ENCODE measurements around the gene FOXS1. TPM values are rescaled to one million over a fixed set of nuclear protein-coding genes. Genes with fewer than 3 reads are reported as not detected.

Gene FOXS1
- total RNA-seq, 4 donors from 2014 or later, result 0.33 TPM; not detected in 3

DNA sequence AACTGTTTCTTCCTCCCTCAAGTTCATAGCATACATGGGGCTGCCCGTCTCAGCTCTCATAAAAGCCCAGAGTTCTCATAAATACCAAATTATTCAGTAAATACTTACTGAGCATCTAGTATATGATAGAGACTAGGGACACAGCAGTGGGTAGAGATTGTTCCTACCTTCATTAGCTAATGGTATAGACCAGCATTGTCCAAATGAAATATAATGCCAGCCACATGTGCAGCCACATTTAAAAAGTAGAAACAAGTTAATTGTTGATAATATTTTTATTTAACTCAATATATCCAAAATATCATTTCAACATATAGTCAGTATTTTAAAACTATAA, 26.2 kb upstream of the FOXS1 start:
- no peaks in the 10 kb centered on the region for H3K9me3 ChIP-seq
- DNase-seq (no peak), ATAC-seq (no peak)
- intact Hi-C loops (cut with DNase I; ENCODE audit: low total_unique reads) (no loop called here), in situ Hi-C loops (cut with MboI; ENCODE audit: low sequenced_read_pairs in 4 of 4) (no loop called here)
- no peaks in the 10 kb centered on the region for H3K36me3 ChIP-seq
- peaks cover 5 to 7% of the 10 kb centered on the region in 2 donors for H3K4me1 ChIP-seq
- H3K27ac ChIP-seq, result no peak overlapping the region
- H3K27me3 ChIP-seq, result peaks cover 22 to 29% (median 23%) of the 10 kb centered on the region in 3 donors
- no peak overlapping the region for H3K4me3 ChIP-seq
- TF ChIP-seq, protein P1, sequence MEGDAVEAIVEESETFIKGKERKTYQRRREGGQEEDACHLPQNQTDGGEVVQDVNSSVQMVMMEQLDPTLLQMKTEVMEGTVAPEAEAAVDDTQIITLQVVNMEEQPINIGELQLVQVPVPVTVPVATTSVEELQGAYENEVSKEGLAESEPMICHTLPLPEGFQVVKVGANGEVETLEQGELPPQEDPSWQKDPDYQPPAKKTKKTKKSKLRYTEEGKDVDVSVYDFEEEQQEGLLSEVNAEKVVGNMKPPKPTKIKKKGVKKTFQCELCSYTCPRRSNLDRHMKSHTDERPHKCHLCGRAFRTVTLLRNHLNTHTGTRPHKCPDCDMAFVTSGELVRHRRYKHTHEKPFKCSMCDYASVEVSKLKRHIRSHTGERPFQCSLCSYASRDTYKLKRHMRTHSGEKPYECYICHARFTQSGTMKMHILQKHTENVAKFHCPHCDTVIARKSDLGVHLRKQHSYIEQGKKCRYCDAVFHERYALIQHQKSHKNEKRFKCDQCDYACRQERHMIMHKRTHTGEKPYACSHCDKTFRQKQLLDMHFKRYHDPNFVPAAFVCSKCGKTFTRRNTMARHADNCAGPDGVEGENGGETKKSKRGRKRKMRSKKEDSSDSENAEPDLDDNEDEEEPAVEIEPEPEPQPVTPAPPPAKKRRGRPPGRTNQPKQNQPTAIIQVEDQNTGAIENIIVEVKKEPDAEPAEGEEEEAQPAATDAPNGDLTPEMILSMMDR (IDR thresholded peaks at IDR 0.05 in 4 of 5, conservative IDR thresholded peaks at IDR 0.05 in 1 of 5), result no peak
- no peak for TF ChIP-seq POLR2A (IDR thresholded peaks at IDR 0.05)

DNA sequence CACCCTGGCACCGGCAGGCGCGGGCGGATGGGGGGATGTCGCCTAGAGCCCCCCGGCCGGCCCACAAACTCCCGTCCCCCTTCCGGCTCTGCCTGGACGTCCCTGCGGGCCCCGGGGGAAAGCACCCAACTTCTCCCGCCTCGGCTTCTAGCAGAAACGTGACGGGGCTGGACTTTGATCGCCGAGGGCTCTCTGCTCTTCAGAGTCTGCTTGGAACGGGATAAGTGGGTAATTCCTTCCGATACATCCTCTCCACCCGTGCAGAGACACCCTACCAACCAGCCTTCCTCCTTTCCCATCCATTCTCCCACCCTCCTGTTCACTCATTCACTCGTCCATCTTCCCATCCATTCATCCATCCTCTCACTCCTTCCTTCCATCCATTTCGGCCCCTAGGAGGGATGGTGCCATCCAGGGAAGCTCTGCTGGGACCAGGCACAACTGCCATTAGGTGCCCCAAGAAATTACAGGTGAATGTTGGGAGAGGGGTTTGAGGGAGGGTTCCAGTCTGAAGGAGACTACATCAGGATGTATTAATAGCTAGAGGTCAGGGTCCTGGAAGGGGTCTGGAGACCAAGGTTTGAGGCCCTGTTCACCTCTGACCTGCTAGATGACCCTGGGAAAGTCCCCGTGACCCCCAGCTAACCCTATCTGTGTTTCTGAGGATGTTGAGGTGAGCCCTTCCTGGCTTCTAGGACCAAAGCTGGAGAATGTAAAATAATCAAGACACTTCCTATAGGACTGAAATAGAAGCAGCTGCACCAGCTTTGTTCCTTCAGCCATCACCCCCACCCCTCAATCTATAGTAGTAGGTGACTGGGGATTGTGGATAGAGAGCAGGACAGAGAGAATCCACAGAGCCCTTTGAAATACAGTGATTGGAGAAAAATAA, 25.6 kb upstream of the FOXS1 start:
- DNase-seq (no peak), ATAC-seq (peak in 1 of 2 donors; percentile 30)
- no peaks in the 10 kb centered on the region for H3K36me3 ChIP-seq
- TF ChIP-seq, protein P1 (IDR thresholded peaks at IDR 0.05 in 4 of 5, conservative IDR thresholded peaks at IDR 0.05 in 1 of 5), result no peak
- TF ChIP-seq POLR2A (IDR thresholded peaks at IDR 0.05), result no peak
- intact Hi-C loops (cut with DNase I; ENCODE audit: low total_unique reads) (no loop called here), in situ Hi-C loops (cut with MboI; ENCODE audit: low sequenced_read_pairs in 4 of 4) (no loop called here)
- peaks cover 5 to 7% of the 10 kb centered on the region in 2 donors for H3K4me1 ChIP-seq
- H3K9me3 ChIP-seq, result no peaks in the 10 kb centered on the region
- H3K4me3 ChIP-seq, result peak overlapping the region; percentile 49 to 69 (median 58)
- peaks cover 22 to 29% (median 23%) of the 10 kb centered on the region in 3 donors for H3K27me3 ChIP-seq
- H3K27ac ChIP-seq, result no peak overlapping the region

DNA sequence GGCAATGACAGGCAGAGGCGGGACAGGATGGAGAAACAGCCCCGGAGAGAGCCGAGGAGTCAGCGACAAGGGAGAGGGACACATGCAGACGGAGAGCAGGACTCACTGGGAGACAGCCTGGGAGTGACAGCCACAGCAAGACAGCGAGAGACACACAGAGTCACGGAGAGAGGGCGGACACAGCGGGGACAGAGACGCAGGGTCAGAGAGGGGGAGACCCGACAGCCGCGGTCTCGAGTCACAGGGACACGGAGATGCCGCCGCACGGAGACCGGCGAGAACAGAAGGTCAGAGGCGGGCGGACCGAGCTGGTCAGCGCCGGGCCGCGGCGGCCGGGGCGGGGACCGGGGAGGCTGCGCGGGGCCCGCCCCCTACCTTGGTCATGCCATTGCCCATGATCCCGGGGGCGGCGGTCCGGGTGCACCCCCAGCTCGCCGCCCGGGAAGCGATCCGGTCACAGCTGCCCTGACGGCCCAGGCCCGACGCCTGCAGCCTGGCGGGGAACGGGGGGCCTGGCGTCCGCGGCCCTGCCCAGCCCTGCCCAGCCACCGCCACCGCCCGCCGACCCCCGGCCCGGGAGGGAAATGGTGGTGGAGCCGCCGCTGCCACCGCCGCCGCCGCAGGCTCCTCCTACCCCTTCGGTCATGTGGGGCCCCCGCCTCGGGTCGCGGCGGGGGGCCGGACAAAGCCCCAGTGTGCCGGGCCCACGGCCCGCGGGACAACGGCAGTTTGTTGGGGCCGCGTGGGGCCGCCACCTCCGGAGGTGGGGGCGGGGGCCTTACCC, 24.7 kb upstream of the FOXS1 start, which contains the start of the genes DUSP15 and TTLL9:
TSS of gene DUSP15 (minus strand) at position 586 of the 784 bp plus-strand sequence. CDS start at position 396, 190 bp downstream.
TSS of gene TTLL9 (plus strand) at position 693 of the 784 bp plus-strand sequence. CDS start 493 bp downstream, outside the sequence.
- no peaks in the 10 kb centered on the region for H3K9me3 ChIP-seq
- H3K27ac ChIP-seq, result no peak within 1 kb of the TSS
- in situ Hi-C loops (cut with MboI; ENCODE audit: low sequenced_read_pairs in 4 of 4) (no loop called here), intact Hi-C loops (cut with DNase I; ENCODE audit: low total_unique reads) (no loop called here)
- peaks cover 5 to 7% of the 10 kb centered on the region in 2 donors for H3K4me1 ChIP-seq
- TF ChIP-seq, protein P1 (IDR thresholded peaks at IDR 0.05 in 4 of 5, conservative IDR thresholded peaks at IDR 0.05 in 1 of 5), result no peak
- no peak for TF ChIP-seq POLR2A (IDR thresholded peaks at IDR 0.05)
- no peaks in the 10 kb centered on the region for H3K36me3 ChIP-seq
- ATAC-seq (peak; percentile 62 to 70), DNase-seq (no peak)
- H3K4me3 ChIP-seq, result peak within 1 kb of the TSS; percentile 49 to 69 (median 58)
- peaks cover 22 to 29% (median 23%) of the 10 kb centered on the region in 3 donors for H3K27me3 ChIP-seq

DNA sequence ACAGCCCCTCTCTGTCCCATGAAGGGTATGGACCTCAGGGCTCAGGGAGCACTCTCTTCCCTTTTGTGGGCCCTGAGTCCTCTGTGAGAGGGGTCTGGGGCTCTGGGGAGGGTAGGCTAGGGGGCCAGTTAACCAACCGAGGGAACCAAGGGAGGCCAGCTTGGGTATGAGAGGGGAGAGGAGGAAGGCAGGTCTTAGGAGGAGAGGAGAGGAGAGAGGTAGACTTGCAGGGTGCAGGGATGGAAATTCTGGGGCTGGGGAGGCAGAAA, 24.2 kb upstream of the FOXS1 start:
- H3K4me1 ChIP-seq, result peaks cover 5 to 7% of the 10 kb centered on the region in 2 donors
- DNase-seq (no peak), ATAC-seq (no peak)
- intact Hi-C loops (cut with DNase I; ENCODE audit: low total_unique reads) (no loop called here), in situ Hi-C loops (cut with MboI; ENCODE audit: low sequenced_read_pairs in 4 of 4) (no loop called here)
- H3K9me3 ChIP-seq, result no peaks in the 10 kb centered on the region
- no peak for TF ChIP-seq POLR2A (IDR thresholded peaks at IDR 0.05)
- TF ChIP-seq, protein P1 (IDR thresholded peaks at IDR 0.05 in 4 of 5, conservative IDR thresholded peaks at IDR 0.05 in 1 of 5), result no peak
- H3K4me3 ChIP-seq, result peak overlapping the region; percentile 49 to 69 (median 58)
- no peak overlapping the region for H3K27ac ChIP-seq
- no peaks in the 10 kb centered on the region for H3K36me3 ChIP-seq
- H3K27me3 ChIP-seq, result peaks cover 22 to 29% (median 23%) of the 10 kb centered on the region in 3 donors

All from gastrocnemius medialis (tissue), 4 donors.